Gastrocnemius medialis (tissue), 4 donors: ENCODE results near the gene GPR155. TPM values are rescaled to one million over a fixed set of nuclear protein-coding genes. Genes with fewer than 3 reads are reported as not detected.

Source experiments
- ATAC-seq, 2 donors: fragments of 150-250 bp; one replicate each; pipeline ENCODE4 v1.9.1; 2016
- DNase-seq, 2 donors: peaks; one replicate each; pipeline ENCODE4 v3.0.0-alpha.2; 2019
- H3K27ac ChIP-seq, 4 donors: fragments of 200-600 bp; sonication (generic); 1 replicate in 1 of 4; 2 replicates in 3 of 4; pipeline ENCODE4 v1.5.1; 2016 to 2018; ENCODE audit warnings: mild to moderate bottlenecking in 2 of 4, moderate library complexity in 1 of 4
- H3K27me3 ChIP-seq, 3 donors: fragments of 200-600 bp; sonication (generic) in 2 of 3; 1 replicate in 1 of 3; 2 replicates in 2 of 3; pipeline versions ENCODE4 v1.5.1 to v1.6.0; 2016 to 2019; ENCODE audit warnings: mild to moderate bottlenecking in 1 of 3, moderate library complexity in 1 of 3
- H3K36me3 ChIP-seq, 2 donors: fragments of 200-600 bp; sonication (generic) in 1 of 2; one replicate each; pipeline ENCODE4 v1.5.1; 2017 to 2018
- H3K4me1 ChIP-seq, 2 donors: fragments of 200-600 bp; sonication (generic) in 1 of 2; one replicate each; pipeline ENCODE4 v1.5.1; 2016 to 2017; ENCODE audit warnings: mild to moderate bottlenecking in 2 of 2
- H3K4me3 ChIP-seq, 4 donors: fragments of 200-600 bp; sonication (generic) in 3 of 4; 1 replicate in 1 of 4; 2 replicates in 3 of 4; pipeline ENCODE4 v1.5.1; 2016 to 2019; ENCODE audit warnings: mild to moderate bottlenecking in 2 of 4
- H3K9me3 ChIP-seq, 3 donors: fragments of 200-600 bp; sonication (generic) in 2 of 3; 1 replicate in 1 of 3; 2 replicates in 2 of 3; pipeline ENCODE4 v1.5.1; 2016 to 2019
- CTCF ChIP-seq, 5 experiments: fragments of 450-650 bp in 3 of 5; fragments of 200-600 bp in 2 of 5; sonication (generic) in 2 of 5; IDR thresholded peaks in 4 of 5; conservative IDR thresholded peaks in 1 of 5; 1 replicate in 4 of 5; 2 replicates in 1 of 5; pipeline ENCODE4 v1.5.1; 2016 to 2019; ENCODE audit warnings: antibody characterized with exemption in 5 of 5, mild to moderate bottlenecking in 3 of 5, moderate library complexity in 3 of 5
- POLR2A ChIP-seq, 2 donors: fragments of 450-650 bp; IDR thresholded peaks; one replicate each; pipeline ENCODE4 v1.6.1; 2017; ENCODE audit warnings: antibody characterized with exemption in 2 of 2, mild to moderate bottlenecking in 2 of 2, moderate library complexity in 2 of 2
- in situ Hi-C, 4 donors: fragments of 200-750 bp; cut with MboI; loops; one replicate each; pipeline versions ENCODE4 v1.15.0 to v1.8.0; 2017; ENCODE audit warnings: low sequenced_read_pairs in 4 of 4
- intact Hi-C: fragments of 100-400 bp; cut with DNase I; formaldehyde crosslinking; loops from one replicate; pipeline ENCODE4 v1.15.1; 2023; ENCODE audit warnings: low total_unique reads
- total RNA-seq, 4 donors: library from RNA; depleted of rRNA; stranded (reverse); fragments of >200 nt; gene quantifications; one replicate each; pipeline versions ENCODE4 v1.1.0 to v1.2.3, GENCODE V29; 2016

Gene GPR155
- total RNA-seq, 4 donors from 2014 or later = 4.0 to 12.7 (median 7.3) TPM

- peaks cover 0 to 21% of the 10 kb centered on the region in 2 donors for H3K36me3 ChIP-seq
- ATAC-seq (no peak), DNase-seq (no peak)
- TF ChIP-seq CTCF (IDR thresholded peaks at IDR 0.05 in 4 of 5, conservative IDR thresholded peaks at IDR 0.05 in 1 of 5) = no peak
- no peak for TF ChIP-seq POLR2A (IDR thresholded peaks at IDR 0.05)
- peaks cover 6 to 7% of the 10 kb centered on the region in 2 donors for H3K4me1 ChIP-seq
- no peak overlapping the region for H3K27ac ChIP-seq
- no peaks in the 10 kb centered on the region for H3K27me3 ChIP-seq
- intact Hi-C loops = no loop called here
- H3K4me3 ChIP-seq = no peak overlapping the region
- in situ Hi-C loops = no loop called here
- H3K9me3 ChIP-seq = no peaks in the 10 kb centered on the region
Measured at GRCh38 chr2:174439950-174440349, 46.9 kb downstream of the GPR155 start.

- Histone ChIP-seq H3K9me3 (no peaks in the 10 kb centered on the region), H3K4me3 (no peak overlapping the region), H3K27me3 (no peaks in the 10 kb centered on the region), H3K27ac (no peak overlapping the region), H3K36me3 (peaks cover 0 to 16% of the 10 kb centered on the region in 2 donors), H3K4me1 (peaks cover 6 to 7% of the 10 kb centered on the region in 2 donors)
- ATAC-seq (no peak), DNase-seq (no peak)
- TF ChIP-seq CTCF (IDR thresholded peaks at IDR 0.05 in 4 of 5, conservative IDR thresholded peaks at IDR 0.05 in 1 of 5) (no peak), POLR2A (IDR thresholded peaks at IDR 0.05) (no peak)
- intact Hi-C loops = no loop called here
- in situ Hi-C loops = no loop called here
Measured at GRCh38 chr2:174439323-174439722, 47.5 kb downstream of the GPR155 start.

- H3K27ac ChIP-seq = peak overlapping the region; percentile 10 to 70 (median 45)
- intact Hi-C loops (no loop called here), in situ Hi-C loops (no loop called here)
- no peaks in the 10 kb centered on the region for H3K27me3 ChIP-seq
- peaks cover 6 to 7% of the 10 kb centered on the region in 2 donors for H3K4me1 ChIP-seq
- TF ChIP-seq CTCF (IDR thresholded peaks at IDR 0.05 in 4 of 5, conservative IDR thresholded peaks at IDR 0.05 in 1 of 5) (no peak), POLR2A (IDR thresholded peaks at IDR 0.05) (no peak)
- peaks cover 0 to 16% of the 10 kb centered on the region in 2 donors for H3K36me3 ChIP-seq
- no peaks in the 10 kb centered on the region for H3K9me3 ChIP-seq
- DNase-seq (peak; percentile 6 to 64), ATAC-seq (peak in 1 of 2 donors; percentile 89)
- H3K4me3 ChIP-seq = no peak overlapping the region
Measured at GRCh38 chr2:174438146-174438886, 48.5 kb downstream of the GPR155 start.

GRCh38 chr2:174436351-174436750 is 50.5 kb downstream of the GPR155 start:
- TF ChIP-seq POLR2A (IDR thresholded peaks at IDR 0.05) = no peak
- TF ChIP-seq CTCF (IDR thresholded peaks at IDR 0.05 in 4 of 5, conservative IDR thresholded peaks at IDR 0.05 in 1 of 5) = no peak
- H3K27ac ChIP-seq = no peak overlapping the region
- no peak overlapping the region for H3K4me3 ChIP-seq
- H3K36me3 ChIP-seq = peaks cover 0 to 3% of the 10 kb centered on the region in 2 donors
- intact Hi-C loops (no loop called here), in situ Hi-C loops (no loop called here)
- H3K4me1 ChIP-seq = peaks cover 6 to 7% of the 10 kb centered on the region in 2 donors
- H3K9me3 ChIP-seq = no peaks in the 10 kb centered on the region
- DNase-seq = no peak
- H3K27me3 ChIP-seq = no peaks in the 10 kb centered on the region
- no peak for ATAC-seq
